ENCODE measurements around the gene TUBGCP2.

The TUBGCP2 gene

DNA sequence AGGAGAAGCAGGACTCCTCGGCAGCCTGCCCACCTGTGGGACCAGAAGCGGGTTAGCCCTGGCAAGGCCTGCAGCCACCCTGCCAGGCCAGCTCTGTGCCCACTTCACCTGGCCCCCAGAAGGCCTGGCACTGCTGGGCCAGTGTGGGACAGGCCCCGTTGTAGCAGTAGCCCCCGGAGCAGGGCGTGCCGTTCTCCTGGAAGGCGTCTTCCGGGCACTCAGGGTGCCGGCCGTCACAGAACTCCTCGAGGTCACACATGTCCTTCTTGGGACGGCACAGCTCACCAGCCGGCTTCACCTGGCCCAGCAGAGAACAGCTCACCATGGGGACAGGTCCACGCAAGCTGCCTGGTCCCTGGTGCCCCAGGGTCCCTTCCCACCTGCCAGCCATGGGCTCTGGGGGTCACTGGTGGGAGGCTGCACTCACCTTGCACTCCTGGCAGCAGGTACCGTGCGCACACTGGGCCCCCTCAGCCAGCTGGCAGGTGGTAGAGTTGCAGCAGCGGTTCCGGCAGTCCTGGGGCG, 37.8 kb downstream of the TUBGCP2 start:
- no peak overlapping the region for H3K9ac ChIP-seq (ENCODE audit: low read depth, low read length)
- no peak overlapping the region for H3K4me2 ChIP-seq (ENCODE audit: insufficient read depth, low read length)
- DNase-seq (no peak), ATAC-seq (ENCODE audit: insufficient read depth, low read depth) (no peak)
- H3K4me1 ChIP-seq (ENCODE audit: insufficient read depth, low read length) = no peaks in the 10 kb centered on the region
- no peaks in the 10 kb centered on the region for H3K9me3 ChIP-seq (ENCODE audit: insufficient read depth, low read length, severe bottlenecking)
- peaks cover 20% of the 10 kb centered on the region for H3K36me3 ChIP-seq (ENCODE audit: insufficient read depth, low read length)
- H3K27me3 ChIP-seq (ENCODE audit: insufficient read depth, low read length, poor library complexity) = no peaks in the 10 kb centered on the region
- H4K20me1 ChIP-seq (ENCODE audit: insufficient read depth, low read length) = no peaks in the 10 kb centered on the region; the same call in 1 of the 2 replicates
- no peaks in the 10 kb centered on the region for H3K79me2 ChIP-seq (ENCODE audit: insufficient read depth, low read length)
- TF ChIP-seq EZH2 (IDR thresholded peaks at IDR 0.05; ENCODE audit: borderline replicate concordance, low read depth, low read length, severe bottlenecking) (no peak), CTCF (IDR thresholded peaks at IDR 0.05; ENCODE audit: borderline replicate concordance, extremely low read depth, low read length, poor library complexity, severe bottlenecking) (no peak)
- no peak overlapping the region for H2AFZ ChIP-seq (ENCODE audit: low read depth, low read length)
- no peak overlapping the region for H3K27ac ChIP-seq (ENCODE audit: low read length)
- no peak overlapping the region for H3K4me3 ChIP-seq (ENCODE audit: low read depth in 1 of 2, low read length in 2 of 2)

GRCh38 chr10:133270204-133270603, 38.5 kb downstream of the TUBGCP2 start:
- Histone ChIP-seq H3K27ac (ENCODE audit: low read length) (no peak overlapping the region), H3K27me3 (ENCODE audit: insufficient read depth, low read length, poor library complexity) (no peaks in the 10 kb centered on the region), H4K20me1 (ENCODE audit: insufficient read depth, low read length) (no peaks in the 10 kb centered on the region; the same call in 1 of the 2 replicates), H3K9me3 (ENCODE audit: insufficient read depth, low read length, severe bottlenecking) (no peaks in the 10 kb centered on the region), H3K9ac (ENCODE audit: low read depth, low read length) (no peak overlapping the region), H3K4me3 (ENCODE audit: low read depth in 1 of 2, low read length in 2 of 2) (no peak overlapping the region), H2AFZ (ENCODE audit: low read depth, low read length) (no peak overlapping the region), H3K36me3 (ENCODE audit: insufficient read depth, low read length) (peaks cover 20% of the 10 kb centered on the region), H3K79me2 (ENCODE audit: insufficient read depth, low read length) (no peaks in the 10 kb centered on the region), H3K4me1 (ENCODE audit: insufficient read depth, low read length) (no peaks in the 10 kb centered on the region), H3K4me2 (ENCODE audit: insufficient read depth, low read length) (no peak overlapping the region)
- ATAC-seq (ENCODE audit: insufficient read depth, low read depth) = no peak
- DNase-seq = no peak
- no peak for TF ChIP-seq CTCF (IDR thresholded peaks at IDR 0.05; ENCODE audit: borderline replicate concordance, extremely low read depth, low read length, poor library complexity, severe bottlenecking)
- no peak for TF ChIP-seq EZH2 (IDR thresholded peaks at IDR 0.05; ENCODE audit: borderline replicate concordance, low read depth, low read length, severe bottlenecking)

- DNase-seq (no peak), ATAC-seq (ENCODE audit: insufficient read depth, low read depth) (no peak)
- Histone ChIP-seq H3K9me3 (ENCODE audit: insufficient read depth, low read length, severe bottlenecking) (no peaks in the 10 kb centered on the region), H4K20me1 (ENCODE audit: insufficient read depth, low read length) (peaks cover 2% of the 10 kb centered on the region; the same call in 1 of the 2 replicates), H3K79me2 (ENCODE audit: insufficient read depth, low read length) (no peaks in the 10 kb centered on the region), H3K4me2 (ENCODE audit: insufficient read depth, low read length) (no peak overlapping the region), H2AFZ (ENCODE audit: low read depth, low read length) (no peak overlapping the region), H3K36me3 (ENCODE audit: insufficient read depth, low read length) (peaks cover 20% of the 10 kb centered on the region), H3K9ac (ENCODE audit: low read depth, low read length) (no peak overlapping the region), H3K4me1 (ENCODE audit: insufficient read depth, low read length) (no peaks in the 10 kb centered on the region), H3K4me3 (ENCODE audit: low read depth in 1 of 2, low read length in 2 of 2) (no peak overlapping the region), H3K27me3 (ENCODE audit: insufficient read depth, low read length, poor library complexity) (no peaks in the 10 kb centered on the region), H3K27ac (ENCODE audit: low read length) (no peak overlapping the region)
- TF ChIP-seq EZH2 (IDR thresholded peaks at IDR 0.05; ENCODE audit: borderline replicate concordance, low read depth, low read length, severe bottlenecking) (no peak), CTCF (IDR thresholded peaks at IDR 0.05; ENCODE audit: borderline replicate concordance, extremely low read depth, low read length, poor library complexity, severe bottlenecking) (no peak)
Observed at GRCh38 chr10:133269367-133269766, 39.3 kb downstream of the TUBGCP2 start.
